Anterior cingulate cortex (tissue), 58 donors: ENCODE measurements around the gene GALNT10.

Experiments
- DNase-seq, 58 donors: peaks; one replicate each; lab custom pipeline; 2025; lab: John Stamatoyannopoulos, UW

The GALNT10 gene

GRCh38 chr5:154451957-154452356 lies 261.4 kb downstream of the GALNT10 start:
- DNase-seq, result no peak

DNA sequence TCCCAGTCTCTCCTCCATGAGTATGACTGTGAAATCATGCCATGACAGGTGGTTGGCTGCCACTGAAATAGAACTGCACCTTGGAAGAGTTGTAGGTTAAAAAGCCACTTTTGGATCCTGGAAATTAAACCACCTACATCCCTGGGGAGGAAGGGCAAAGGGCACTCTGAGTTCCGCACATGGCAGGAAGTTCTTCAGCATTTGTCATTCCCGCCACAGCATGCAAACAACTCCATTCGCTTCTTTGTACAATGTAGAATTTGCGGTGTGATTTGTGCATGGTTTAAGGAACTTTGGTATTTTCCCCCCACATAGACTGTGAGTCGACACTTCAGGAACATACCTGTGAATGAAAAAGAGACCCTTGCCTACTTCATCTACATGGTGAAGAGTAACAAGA lies 265.1 kb downstream of the GALNT10 start:
- no peak for DNase-seq

GRCh38 chr5:154456540-154456939 lies 266.0 kb downstream of the GALNT10 start:
- no peak for DNase-seq

GRCh38 chr5:154459015-154459414 lies 268.5 kb downstream of the GALNT10 start:
- peak in 1 of 58 donors; percentile 7 for DNase-seq

- no peak for DNase-seq
These were observed 269.6 kb downstream of the GALNT10 start for GRCh38 chr5:154460172-154460571.

DNA sequence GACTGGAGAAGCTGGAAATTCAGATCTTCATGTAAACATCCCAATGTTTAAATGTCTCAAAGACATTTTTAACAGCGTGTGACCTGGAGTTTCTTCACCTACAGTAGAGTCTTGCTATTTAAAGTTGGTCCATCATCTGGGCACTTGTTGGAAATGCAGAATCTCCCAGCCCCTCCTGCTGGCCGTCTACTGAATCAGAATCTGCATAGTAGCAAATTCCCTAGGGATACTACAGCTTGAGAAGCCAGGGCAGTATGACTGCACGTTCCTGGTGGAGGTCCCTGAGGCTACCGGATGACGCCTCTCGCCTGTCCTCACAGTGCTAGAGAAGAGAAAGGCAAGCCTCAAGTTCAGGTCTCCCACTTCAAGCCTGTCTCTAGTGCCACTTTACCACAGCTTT lies 271.0 kb downstream of the GALNT10 start:
- no peak for DNase-seq

- DNase-seq, result no peak
These were observed 273.9 kb downstream of the GALNT10 start for GRCh38 chr5:154464438-154464837.

DNA sequence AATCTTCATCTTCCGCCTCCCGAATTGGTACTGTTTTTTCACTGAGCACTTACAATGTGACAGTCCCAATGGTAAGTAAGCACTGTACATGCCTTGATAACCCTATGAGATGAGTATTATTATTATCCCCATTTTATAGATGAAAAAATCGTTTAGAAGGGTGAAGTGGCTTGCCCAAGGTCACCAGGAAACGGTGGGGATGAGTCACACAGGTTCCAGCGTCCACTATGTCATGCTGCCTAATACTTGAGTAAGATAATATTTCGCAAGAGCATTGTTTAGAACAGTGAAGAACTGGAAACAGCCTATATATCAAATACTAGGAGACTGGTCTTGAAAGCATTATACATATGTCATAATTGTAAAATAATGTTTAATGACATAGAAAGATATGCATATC lies 274.6 kb downstream of the GALNT10 start:
- DNase-seq, result no peak

GRCh38 chr5:154466147-154466546 lies 275.6 kb downstream of the GALNT10 start:
- DNase-seq, result no peak

GRCh38 chr5:154466671-154467070 lies 276.1 kb downstream of the GALNT10 start:
- DNase-seq, result no peak

DNA sequence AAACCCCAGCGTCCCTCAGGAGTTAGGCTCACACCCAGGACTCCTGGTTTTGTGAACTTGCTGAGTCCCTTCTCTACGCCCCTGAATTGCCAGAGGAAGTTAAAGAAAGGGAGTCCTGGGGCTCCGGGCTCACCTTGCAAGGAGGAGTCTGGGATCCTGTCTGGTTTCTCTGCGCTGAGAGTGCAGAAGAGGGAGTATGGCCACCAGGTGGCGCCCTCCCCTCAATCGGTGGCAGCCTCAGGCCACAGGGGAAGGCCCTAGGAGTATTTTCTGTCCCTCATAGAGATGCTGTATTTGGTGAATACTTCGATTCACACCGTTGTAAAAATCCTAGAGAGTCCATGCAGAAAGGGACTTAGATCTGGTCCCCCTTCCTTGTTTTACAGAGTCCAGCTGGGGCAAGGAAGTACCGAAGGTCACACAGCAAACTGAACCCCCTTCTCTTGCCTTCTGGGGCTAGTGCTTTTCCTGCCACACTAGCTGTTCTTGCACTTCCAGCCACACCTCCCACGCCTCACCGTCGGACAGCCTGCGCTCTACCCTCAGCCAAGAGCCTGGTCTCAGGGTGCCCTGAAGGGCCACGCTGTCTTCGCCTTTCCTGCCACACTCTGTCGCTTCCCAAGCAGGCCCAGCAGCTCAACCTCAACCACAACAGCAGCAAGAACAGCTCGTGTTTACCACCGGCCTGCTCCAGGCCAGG lies 277.3 kb downstream of the GALNT10 start:
- DNase-seq, result peak in 55 of 58 donors; percentile 2 to 85 (median 36)

DNA sequence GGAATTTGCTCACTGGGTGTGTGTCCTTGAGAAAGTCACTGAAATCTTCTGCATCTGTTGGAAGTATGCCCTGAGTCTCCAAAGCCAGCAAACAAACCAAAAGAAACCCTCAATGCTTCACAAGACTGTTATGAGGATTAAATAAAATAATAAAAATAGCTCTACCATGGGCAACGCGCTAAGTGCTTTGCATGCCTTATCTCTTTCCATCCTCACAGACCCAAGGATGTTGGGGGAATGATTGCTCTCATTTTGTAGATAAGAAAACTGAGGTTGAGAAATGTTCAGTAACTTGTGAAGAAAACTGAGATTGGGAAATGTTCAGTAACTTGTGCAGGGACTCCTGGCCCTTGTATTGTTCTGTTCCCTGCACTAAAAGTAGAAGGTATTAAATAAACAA lies 279.6 kb downstream of the GALNT10 start:
- DNase-seq, result no peak
